ENCODE data around the gene RTN1. TPM values are rescaled to one million over a fixed set of nuclear protein-coding genes. Genes with fewer than 3 reads are reported as not detected.

Gene RTN1
- polyA plus RNA-seq, 2 of the 4 experiments (the other 2 are of a cell fraction) = 0.09 TPM; not detected in 1

- no peak for ATAC-seq
- 13% methylated on average over 2 of the region's 2 CpGs for WGBS (ENCODE audit: missing lambda C conversion rate)
- H3K4me3 ChIP-seq = no peak overlapping the region
- TF ChIP-seq HDAC2 (IDR thresholded peaks at IDR 0.05) = no peak
- no peak overlapping the region for H3K4me2 ChIP-seq
- H3K9me3 ChIP-seq = no peaks in the 10 kb centered on the region
- H3K4me1 ChIP-seq = no peaks in the 10 kb centered on the region
- H3K27ac ChIP-seq = no peak overlapping the region
- ChIA-PET POLR2A (no interaction called here), CTCF (no interaction called here)
- no peak for DNase-seq (ENCODE audit: low read depth in 1 of 2, low spot score in 1 of 2)
- no peak for FAIRE-seq
Observed at GRCh38 chr14:59782760-59783159, 87.8 kb downstream of the RTN1 start.

- DNase-seq (ENCODE audit: low read depth in 1 of 2, low spot score in 1 of 2) (no peak), ATAC-seq (no peak), FAIRE-seq (no peak)
- Histone ChIP-seq H3K4me3 (no peak overlapping the region), H3K27ac (no peak overlapping the region), H3K4me2 (no peak overlapping the region), H3K4me1 (no peaks in the 10 kb centered on the region), H3K9me3 (no peaks in the 10 kb centered on the region)
- ChIA-PET CTCF (interaction anchor here (0.6 kb wide), 1 partner anchor 54 kb away, joined by 3 read pairs; no protein-coding TSS in a partner anchor), POLR2A (no interaction called here)
- TF ChIP-seq FOSB (CRISPR knock-in tag; IDR thresholded peaks at IDR 0.05) = no peak
- no peak for TF ChIP-seq RFX5 (IDR thresholded peaks at IDR 0.05)
- TF ChIP-seq USF2 (IDR thresholded peaks at IDR 0.05) = no peak
- no peak for TF ChIP-seq CBX8 (IDR thresholded peaks at IDR 0.05)
- TF ChIP-seq FOXS1 (CRISPR knock-in tag; IDR thresholded peaks at IDR 0.05) = no peak
- TF ChIP-seq EP300 (IDR thresholded peaks at IDR 0.05) = no peak
- TF ChIP-seq BHLHE40 (IDR thresholded peaks at IDR 0.05; ENCODE audit: low read depth, low read length) = no peak
- TF ChIP-seq ZNF302 (CRISPR knock-in tag; IDR thresholded peaks at IDR 0.05) = no peak
- TF ChIP-seq HEYL (CRISPR knock-in tag; IDR thresholded peaks at IDR 0.05) = no peak
- no peak for TF ChIP-seq POLR2A (IDR thresholded peaks at IDR 0.05; ENCODE audit: low read length)
- no peak for TF ChIP-seq MAX (IDR thresholded peaks at IDR 0.05)
- no peak for TF ChIP-seq ELK1 (IDR thresholded peaks at IDR 0.05; ENCODE audit: low read depth, low read length)
- no peak for TF ChIP-seq ZC3H11A (IDR thresholded peaks at IDR 0.05)
- TF ChIP-seq SMC3 (IDR thresholded peaks at IDR 0.05) = no peak
- no peak for TF ChIP-seq RARB (CRISPR knock-in tag; IDR thresholded peaks at IDR 0.05)
- no peak for TF ChIP-seq MAFK (IDR thresholded peaks at IDR 0.05; ENCODE audit: partially characterized antibody)
- WGBS (ENCODE audit: missing lambda C conversion rate) = 10% methylated on average over 4 of the region's 4 CpGs
Observed at GRCh38 chr14:59777006-59777579, 93.5 kb downstream of the RTN1 start.

GRCh38 chr14:59776468-59776867 lies 94.1 kb downstream of the RTN1 start:
- no peaks in the 10 kb centered on the region for H3K9me3 ChIP-seq
- FAIRE-seq (no peak), DNase-seq (ENCODE audit: low read depth in 1 of 2, low spot score in 1 of 2) (no peak), ATAC-seq (no peak)
- 50% methylated on average over 2 of the region's 2 CpGs for WGBS (ENCODE audit: missing lambda C conversion rate)
- ChIA-PET CTCF (no interaction called here), POLR2A (no interaction called here)
- TF ChIP-seq CBX2 (IDR thresholded peaks at IDR 0.05; ENCODE audit: borderline replicate concordance, low read depth) (no peak), HOXB13 (CRISPR knock-in tag; IDR thresholded peaks at IDR 0.05; ENCODE audit: low read depth) (no peak), FOSB (CRISPR knock-in tag; IDR thresholded peaks at IDR 0.05) (no peak), ZNF302 (CRISPR knock-in tag; IDR thresholded peaks at IDR 0.05) (no peak), BHLHE40 (IDR thresholded peaks at IDR 0.05; ENCODE audit: low read depth, low read length) (no peak), HES2 (IDR thresholded peaks at IDR 0.05) (no peak), HMGXB4 (CRISPR knock-in tag; IDR thresholded peaks at IDR 0.05; ENCODE audit: borderline replicate concordance) (no peak), ELK1 (IDR thresholded peaks at IDR 0.05; ENCODE audit: low read depth, low read length) (no peak), POLR2AphosphoS2 (conservative IDR thresholded peaks at IDR 0.05; ENCODE audit: low read length) (no peak), NFE2L2 (conservative IDR thresholded peaks at IDR 0.05; ENCODE audit: low read length) (no peak), CTCF (IDR thresholded peaks at IDR 0.05) (no peak)
- no peak overlapping the region for H3K4me3 ChIP-seq
- H3K4me1 ChIP-seq = no peaks in the 10 kb centered on the region
- H3K27ac ChIP-seq = no peak overlapping the region
- no peak overlapping the region for H3K4me2 ChIP-seq
